ENCODE measurements around the gene TMEM231.

- no peak for TF ChIP-seq CTCF (IDR thresholded peaks at IDR 0.05)
- TF ChIP-seq POLR2A (IDR thresholded peaks at IDR 0.05), result no peak
Measured at GRCh38 chr16:75546293-75546692, 9.8 kb downstream of the TMEM231 start.
